Measurements from ENCODE around the gene NVL.

DNA sequence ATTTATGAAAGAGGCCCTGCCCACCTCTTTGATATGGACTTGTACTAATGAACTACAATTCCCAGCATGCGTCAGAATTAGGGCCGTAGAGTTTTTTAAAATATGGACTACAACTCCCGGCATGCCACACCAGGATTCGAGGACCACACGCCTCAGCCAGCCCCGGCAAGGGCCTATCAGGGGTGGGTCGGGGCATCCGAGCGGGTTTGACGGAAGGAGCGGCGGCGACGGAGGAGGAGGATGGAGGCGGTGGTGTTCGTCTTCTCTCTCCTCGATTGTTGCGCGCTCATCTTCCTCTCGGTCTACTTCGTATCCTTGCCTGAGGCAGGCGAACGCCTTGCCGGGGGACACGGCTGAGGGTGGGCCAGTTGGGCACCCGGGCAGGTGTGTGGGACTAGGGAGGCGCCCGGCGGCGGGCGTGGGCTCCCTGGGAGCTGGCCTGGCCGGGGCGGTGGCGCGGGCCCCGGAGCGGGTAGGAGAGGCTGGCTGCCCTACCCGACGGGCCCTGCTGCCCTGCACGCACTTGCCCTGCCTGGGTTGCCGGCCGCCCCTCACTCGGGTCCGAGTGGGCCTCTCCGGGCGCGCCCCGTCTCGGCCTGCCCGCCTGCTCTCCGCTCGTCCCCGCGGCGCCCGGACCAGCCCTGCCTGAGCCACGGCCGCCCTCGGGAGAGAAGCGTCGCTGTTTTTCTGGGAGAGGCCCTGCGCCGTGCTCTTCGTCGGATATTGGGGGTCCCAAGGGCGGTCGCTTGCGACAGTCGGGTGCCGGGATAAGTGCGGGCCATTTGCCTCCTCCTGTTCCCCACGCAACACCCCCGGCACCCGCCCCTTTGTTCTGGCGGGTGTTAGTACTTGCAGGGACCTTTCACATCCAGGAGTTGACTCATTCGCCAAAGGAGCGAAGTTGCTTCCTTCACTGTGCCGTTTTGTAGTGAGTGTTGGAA, 27.0 kb upstream of the NVL start, which contains the start of gene CNIH4:
- TF ChIP-seq, protein P1, sequence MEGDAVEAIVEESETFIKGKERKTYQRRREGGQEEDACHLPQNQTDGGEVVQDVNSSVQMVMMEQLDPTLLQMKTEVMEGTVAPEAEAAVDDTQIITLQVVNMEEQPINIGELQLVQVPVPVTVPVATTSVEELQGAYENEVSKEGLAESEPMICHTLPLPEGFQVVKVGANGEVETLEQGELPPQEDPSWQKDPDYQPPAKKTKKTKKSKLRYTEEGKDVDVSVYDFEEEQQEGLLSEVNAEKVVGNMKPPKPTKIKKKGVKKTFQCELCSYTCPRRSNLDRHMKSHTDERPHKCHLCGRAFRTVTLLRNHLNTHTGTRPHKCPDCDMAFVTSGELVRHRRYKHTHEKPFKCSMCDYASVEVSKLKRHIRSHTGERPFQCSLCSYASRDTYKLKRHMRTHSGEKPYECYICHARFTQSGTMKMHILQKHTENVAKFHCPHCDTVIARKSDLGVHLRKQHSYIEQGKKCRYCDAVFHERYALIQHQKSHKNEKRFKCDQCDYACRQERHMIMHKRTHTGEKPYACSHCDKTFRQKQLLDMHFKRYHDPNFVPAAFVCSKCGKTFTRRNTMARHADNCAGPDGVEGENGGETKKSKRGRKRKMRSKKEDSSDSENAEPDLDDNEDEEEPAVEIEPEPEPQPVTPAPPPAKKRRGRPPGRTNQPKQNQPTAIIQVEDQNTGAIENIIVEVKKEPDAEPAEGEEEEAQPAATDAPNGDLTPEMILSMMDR (IDR thresholded peaks at IDR 0.05), result no peak
- TF ChIP-seq POLR2A (IDR thresholded peaks at IDR 0.05), result peak in 1 of 2 donors; percentile 92
- TF ChIP-seq POLR2AphosphoS5 (IDR thresholded peaks at IDR 0.05; ENCODE audit: insufficient read depth in 1 of 2, low read depth in 1 of 2), result peak; percentile 97 to 99

All from vagina (tissue), 2 donors.